ENCODE data around the gene LPCAT2. TPM values are rescaled to one million over a fixed set of nuclear protein-coding genes. Genes with fewer than 3 reads are reported as not detected.

Gene LPCAT2
- total and polyA plus RNA-seq, 2 donors: 12.4 to 60.4 TPM

DNA sequence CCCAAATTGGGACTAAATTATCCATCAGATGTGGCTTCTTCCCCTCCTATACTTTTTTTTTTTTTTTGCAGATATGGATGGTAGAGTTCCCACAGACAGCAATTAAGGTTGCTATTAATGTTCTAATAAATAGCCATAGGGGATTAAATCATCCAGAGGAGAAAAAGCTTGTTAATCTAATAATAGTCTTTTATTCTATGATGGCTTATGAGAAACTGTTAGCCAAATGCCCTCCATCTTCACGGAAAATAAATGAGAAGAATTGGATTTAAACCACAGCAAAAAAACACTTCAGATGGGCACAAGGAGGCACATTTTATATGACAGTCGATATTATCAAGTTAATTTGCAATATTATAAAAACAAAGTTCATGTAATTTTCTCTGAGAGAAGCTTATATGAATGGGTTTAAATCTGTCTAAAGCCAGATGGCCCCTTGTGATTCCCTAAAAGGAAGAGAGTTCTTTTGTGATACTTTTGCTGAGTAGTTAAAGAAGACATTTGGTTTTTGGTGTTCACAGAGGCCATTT is 52.5 kb downstream of the LPCAT2 start:
- WGBS: 96% methylated on average over 2 of the region's 2 CpGs

DNA sequence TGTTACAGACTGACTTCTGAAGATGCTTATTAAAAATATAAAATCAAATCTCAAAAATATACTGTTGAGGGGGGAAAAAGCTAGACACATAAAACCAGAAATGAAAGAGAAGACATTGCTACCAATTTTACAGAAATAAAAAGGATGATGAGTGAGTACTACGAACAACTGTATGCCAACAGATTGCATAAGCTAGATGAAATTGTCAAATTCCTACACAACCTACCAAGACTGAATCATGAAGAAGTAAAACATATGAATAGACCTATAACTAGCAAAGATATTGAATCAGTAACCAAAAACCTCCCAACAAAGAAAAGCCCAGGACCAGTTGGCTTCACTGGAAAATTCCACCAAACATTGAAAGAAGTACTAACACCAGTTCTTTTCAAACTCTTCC is 54.1 kb downstream of the LPCAT2 start:
- Histone ChIP-seq H3K27ac (ENCODE audit: low read depth) (no peak overlapping the region), H3K4me1 (ENCODE audit: insufficient read depth) (no peaks in the 10 kb centered on the region), H3K4me3 (ENCODE audit: low read depth, low read length) (no peak overlapping the region), H3K36me3 (ENCODE audit: insufficient read depth) (no peaks in the 10 kb centered on the region)
- 94% methylated on average over 1 of the region's 1 CpG for WGBS
- no peak for DNase-seq (ENCODE audit: extremely low spot score)

More for the DNA sequence above, 52.5 kb downstream of the LPCAT2 start:
- H3K4me3 ChIP-seq (ENCODE audit: low read depth, low read length): no peak overlapping the region
- no peak overlapping the region for H3K27ac ChIP-seq (ENCODE audit: low read depth)
- H3K36me3 ChIP-seq (ENCODE audit: insufficient read depth): no peaks in the 10 kb centered on the region
- no peak for DNase-seq (ENCODE audit: extremely low spot score)
- no peaks in the 10 kb centered on the region for H3K4me1 ChIP-seq (ENCODE audit: insufficient read depth)

DNA sequence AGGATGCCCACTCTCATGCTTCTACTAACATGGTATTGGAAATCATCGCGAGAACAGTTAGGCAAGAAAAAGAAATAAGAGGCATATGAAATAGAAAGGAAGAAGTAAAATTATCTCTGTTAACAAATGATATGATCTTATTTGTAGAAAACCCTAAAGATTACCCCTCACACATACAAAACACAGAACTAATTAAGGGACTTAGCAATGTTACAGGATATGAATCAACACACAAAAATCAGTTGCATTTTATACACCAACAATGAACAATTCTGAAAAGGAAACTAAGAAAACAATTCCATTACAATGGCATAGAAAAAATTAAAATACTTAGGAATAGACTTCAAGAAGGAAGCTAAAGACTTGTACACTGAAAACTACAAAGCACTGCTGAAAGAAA is 54.9 kb downstream of the LPCAT2 start:
- Histone ChIP-seq H3K4me3 (ENCODE audit: low read depth, low read length) (no peak overlapping the region), H3K4me1 (ENCODE audit: insufficient read depth) (no peaks in the 10 kb centered on the region), H3K36me3 (ENCODE audit: insufficient read depth) (no peaks in the 10 kb centered on the region), H3K27ac (ENCODE audit: low read depth) (no peak overlapping the region)
- no peak for DNase-seq (ENCODE audit: extremely low spot score)
- WGBS: 95% methylated on average over 2 of the region's 2 CpGs

DNA sequence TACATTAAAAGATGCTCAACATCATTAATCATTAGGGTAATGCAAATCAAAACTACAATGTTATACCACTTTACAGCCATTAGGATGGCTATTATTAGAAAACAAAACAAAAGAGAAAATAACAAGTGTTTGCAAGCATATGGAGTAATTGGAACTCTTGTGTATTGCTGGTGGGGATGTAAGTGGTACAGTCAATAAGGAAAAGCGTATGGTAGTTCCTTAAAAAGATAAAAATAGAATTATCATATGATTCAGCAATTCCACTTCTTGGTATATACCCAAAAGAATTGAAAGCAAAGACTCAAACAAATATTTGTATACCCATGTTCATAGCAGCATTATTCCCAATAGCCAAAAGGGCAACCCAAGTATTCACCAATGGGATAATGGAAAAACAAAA is 56.2 kb downstream of the LPCAT2 start:
- H3K36me3 ChIP-seq (ENCODE audit: insufficient read depth): no peaks in the 10 kb centered on the region
- WGBS: 89% methylated on average over 1 of the region's 1 CpG
- DNase-seq (ENCODE audit: extremely low spot score): no peak
- H3K27ac ChIP-seq (ENCODE audit: low read depth): no peak overlapping the region
- H3K4me1 ChIP-seq (ENCODE audit: insufficient read depth): no peaks in the 10 kb centered on the region
- no peak overlapping the region for H3K4me3 ChIP-seq (ENCODE audit: low read depth, low read length)

DNA sequence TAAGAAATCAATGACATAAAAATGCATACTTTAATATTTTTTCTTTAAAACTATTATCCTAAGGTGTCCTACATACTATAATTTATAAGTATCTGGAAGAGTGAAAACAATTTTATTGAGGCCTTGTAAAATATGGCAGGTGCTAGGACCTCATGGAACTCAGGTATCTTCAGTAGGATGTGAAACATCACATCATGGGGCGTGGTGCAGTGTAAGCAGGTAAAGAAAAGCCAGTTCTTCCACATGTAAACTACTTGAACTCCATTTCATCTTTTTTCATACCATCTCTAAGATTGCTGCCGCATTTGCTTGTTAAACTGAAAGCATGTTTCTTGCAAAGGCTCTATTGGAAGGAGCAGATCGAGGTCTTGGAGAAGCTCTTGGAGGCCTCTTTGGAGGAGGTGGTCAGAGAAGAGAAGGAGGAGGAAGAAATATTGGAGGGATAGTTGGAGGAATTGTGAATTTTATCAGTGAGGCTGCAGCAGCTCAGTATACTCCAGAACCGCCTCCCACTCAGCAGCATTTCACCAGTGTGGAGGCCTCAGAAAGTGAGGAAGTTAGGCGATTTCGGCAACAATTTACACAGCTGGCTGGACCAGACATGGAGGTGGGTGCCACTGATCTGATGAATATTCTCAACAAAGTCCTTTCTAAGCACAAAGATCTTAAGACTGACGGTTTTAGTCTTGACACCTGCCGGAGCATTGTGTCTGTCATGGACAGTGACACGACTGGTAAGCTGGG is 57.7 kb downstream of the LPCAT2 start, which contains the start of gene CAPNS2:
TSS of gene CAPNS2 (plus strand) at position 253 of the 744 bp plus-strand sequence. CDS start at position 326, 73 bp downstream.
- 93% methylated on average over 9 of the region's 9 CpGs for WGBS
- no peaks in the 10 kb centered on the region for H3K36me3 ChIP-seq (ENCODE audit: insufficient read depth)
- no peak for DNase-seq (ENCODE audit: extremely low spot score)
- H3K4me1 ChIP-seq (ENCODE audit: insufficient read depth): no peaks in the 10 kb centered on the region
- no peak within 1 kb of the TSS for H3K4me3 ChIP-seq (ENCODE audit: low read depth, low read length)
- peak within 1 kb of the TSS; percentile 14 for H3K27ac ChIP-seq (ENCODE audit: low read depth)

DNA sequence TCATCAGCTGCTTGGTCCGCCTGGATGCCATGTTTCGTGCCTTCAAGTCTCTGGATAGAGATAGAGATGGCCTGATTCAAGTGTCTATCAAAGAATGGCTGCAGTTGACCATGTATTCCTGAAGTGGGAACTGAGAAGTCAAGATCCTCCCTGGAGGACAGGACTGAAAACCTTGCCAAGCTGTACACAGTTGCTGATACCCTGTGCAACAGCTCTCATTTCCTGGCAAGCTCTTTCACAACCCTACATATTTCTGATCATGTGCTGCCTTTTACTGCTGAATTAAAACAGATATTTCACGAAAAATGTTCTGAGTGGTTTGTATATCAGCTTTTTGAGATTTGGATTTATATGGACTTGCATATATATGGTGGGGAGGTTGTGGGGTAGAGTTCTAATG is 58.5 kb downstream of the LPCAT2 start:
- 82% methylated on average over 3 of the region's 3 CpGs for WGBS
- no peaks in the 10 kb centered on the region for H3K36me3 ChIP-seq (ENCODE audit: insufficient read depth)
- H3K4me1 ChIP-seq (ENCODE audit: insufficient read depth): no peaks in the 10 kb centered on the region
- no peak overlapping the region for H3K4me3 ChIP-seq (ENCODE audit: low read depth, low read length)
- H3K27ac ChIP-seq (ENCODE audit: low read depth): no peak overlapping the region
- no peak for DNase-seq (ENCODE audit: extremely low spot score)

DNA sequence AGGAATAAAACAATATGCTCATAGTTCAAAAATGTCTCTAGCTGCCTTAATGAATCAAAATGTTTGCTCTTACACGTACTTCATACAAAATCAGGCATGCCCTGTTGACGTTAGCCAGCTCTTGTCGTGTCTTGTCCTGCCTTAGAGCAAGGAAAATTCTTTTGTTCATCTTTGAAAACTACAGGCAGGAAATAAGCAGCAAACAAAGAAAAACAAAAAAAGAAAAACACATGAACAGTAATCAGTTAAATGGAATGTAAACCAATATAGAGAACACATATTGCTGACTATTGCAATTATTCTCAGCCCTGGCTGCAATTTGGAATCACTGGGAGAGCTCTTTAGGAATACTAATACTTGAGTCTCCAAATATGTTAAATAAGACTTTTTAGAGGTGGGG is 59.3 kb downstream of the LPCAT2 start:
- no peaks in the 10 kb centered on the region for H3K36me3 ChIP-seq (ENCODE audit: insufficient read depth)
- DNase-seq (ENCODE audit: extremely low spot score): no peak
- H3K4me1 ChIP-seq (ENCODE audit: insufficient read depth): no peaks in the 10 kb centered on the region
- WGBS: 68% methylated on average over 3 of the region's 3 CpGs
- no peak overlapping the region for H3K4me3 ChIP-seq (ENCODE audit: low read depth, low read length)
- H3K27ac ChIP-seq (ENCODE audit: low read depth): no peak overlapping the region

DNA sequence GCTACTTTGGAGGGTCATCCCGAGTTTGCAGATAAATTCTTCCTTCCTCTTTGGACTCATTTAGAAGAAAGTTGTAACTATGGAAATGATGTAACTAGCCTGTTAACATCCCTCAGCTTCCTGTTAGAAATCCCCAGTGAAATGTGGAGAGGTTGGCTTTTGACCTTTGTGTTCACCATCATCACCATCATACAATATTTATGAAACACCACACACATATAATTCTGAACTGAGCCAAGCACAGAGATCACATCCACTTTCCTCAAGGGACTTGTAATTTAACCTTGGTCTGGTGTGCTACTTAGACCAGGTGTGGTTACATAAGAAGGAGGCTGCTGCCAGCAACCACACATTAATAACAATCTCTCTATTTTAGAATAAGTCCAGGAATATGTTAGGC is 60.2 kb downstream of the LPCAT2 start:
- Histone ChIP-seq H3K36me3 (ENCODE audit: insufficient read depth) (no peaks in the 10 kb centered on the region), H3K4me3 (ENCODE audit: low read depth, low read length) (no peak overlapping the region), H3K27ac (ENCODE audit: low read depth) (peak overlapping the region; percentile 32), H3K4me1 (ENCODE audit: insufficient read depth) (no peaks in the 10 kb centered on the region)
- 43% methylated on average over 1 of the region's 1 CpG for WGBS
- DNase-seq (ENCODE audit: extremely low spot score): no peak

DNA sequence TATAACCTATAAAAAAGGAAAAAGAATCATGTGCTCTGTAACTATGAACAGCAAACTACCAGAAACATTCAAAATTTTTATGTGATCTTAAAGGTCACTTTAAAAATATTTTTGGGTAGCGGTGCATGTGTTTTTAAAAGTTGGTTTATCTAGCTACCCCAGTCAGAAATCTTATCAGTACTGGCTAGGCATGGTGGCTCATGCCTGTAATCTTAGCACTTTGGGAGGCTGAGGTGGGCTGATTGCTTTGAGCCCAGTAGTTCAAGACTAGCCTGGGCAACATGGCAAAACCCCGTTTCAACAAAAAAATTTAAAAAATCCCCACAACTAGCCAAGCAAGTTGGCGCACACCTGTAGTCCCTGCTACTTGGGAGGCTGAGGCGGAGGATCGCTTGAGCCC is 61.3 kb downstream of the LPCAT2 start:
- H3K36me3 ChIP-seq (ENCODE audit: insufficient read depth): no peaks in the 10 kb centered on the region
- 76% methylated on average over 5 of the region's 5 CpGs for WGBS
- DNase-seq (ENCODE audit: extremely low spot score): no peak
- H3K4me3 ChIP-seq (ENCODE audit: low read depth, low read length): no peak overlapping the region
- no peaks in the 10 kb centered on the region for H3K4me1 ChIP-seq (ENCODE audit: insufficient read depth)
- H3K27ac ChIP-seq (ENCODE audit: low read depth): no peak overlapping the region

DNA sequence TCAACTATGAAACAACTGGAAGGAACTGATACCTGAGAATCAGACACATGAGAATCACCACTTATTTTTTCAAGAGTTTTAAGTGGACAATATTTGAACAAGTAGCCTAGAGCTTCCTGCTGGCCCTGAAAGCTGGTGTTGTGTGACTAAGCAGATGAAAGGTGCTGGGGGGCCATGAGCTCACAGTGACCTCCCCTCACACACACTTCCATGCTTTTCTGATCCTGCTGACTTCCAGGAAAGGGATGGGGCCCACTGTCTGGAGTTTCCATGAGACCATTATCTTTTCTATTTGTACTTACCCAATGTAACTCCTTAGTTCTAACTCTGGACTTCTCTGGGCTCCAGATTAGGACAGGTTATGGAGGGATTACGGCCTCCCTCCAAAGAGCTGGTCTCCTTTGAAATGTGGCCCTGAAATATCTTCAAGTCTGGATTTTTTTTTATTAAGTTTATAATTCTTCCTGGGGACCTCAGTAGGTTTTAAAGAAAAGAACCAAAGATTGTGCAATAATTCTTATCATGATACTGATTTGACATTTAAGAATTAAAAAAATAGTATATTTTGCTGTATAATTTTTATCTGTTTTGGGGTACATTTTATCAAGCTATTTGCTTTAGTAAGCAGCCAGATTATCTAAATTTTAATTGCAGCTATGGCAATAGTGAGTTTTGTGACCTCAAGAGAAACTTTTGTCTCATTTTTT is 62.5 kb downstream of the LPCAT2 start:
- Histone ChIP-seq H3K36me3 (ENCODE audit: insufficient read depth) (no peaks in the 10 kb centered on the region), H3K4me1 (ENCODE audit: insufficient read depth) (no peaks in the 10 kb centered on the region), H3K27ac (ENCODE audit: low read depth) (no peak overlapping the region), H3K4me3 (ENCODE audit: low read depth, low read length) (no peak overlapping the region)
- 95% methylated on average over 1 of the region's 1 CpG for WGBS
- DNase-seq (ENCODE audit: extremely low spot score): no peak

DNA sequence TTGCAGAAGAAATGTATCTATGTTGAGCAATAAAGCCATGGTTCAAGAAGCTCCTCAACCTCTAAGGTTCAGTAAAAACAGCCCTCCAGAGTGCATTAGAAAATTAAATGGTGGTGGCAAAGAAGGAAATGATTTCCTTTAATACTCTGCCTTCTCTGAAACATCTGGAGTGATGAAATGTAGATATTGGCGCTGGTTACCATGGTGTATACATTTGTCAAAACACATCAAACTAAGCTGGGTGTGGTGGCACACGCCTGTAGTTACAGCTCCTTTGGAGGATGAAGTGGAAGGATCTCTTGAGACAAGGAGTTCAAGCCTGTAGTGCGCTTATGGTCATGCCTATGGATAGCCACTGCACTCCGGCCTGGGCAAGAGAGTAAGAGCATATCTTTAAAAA is 63.6 kb downstream of the LPCAT2 start:
- DNase-seq (ENCODE audit: extremely low spot score): no peak
- 87% methylated on average over 4 of the region's 4 CpGs for WGBS
- no peak overlapping the region for H3K4me3 ChIP-seq (ENCODE audit: low read depth, low read length)
- H3K27ac ChIP-seq (ENCODE audit: low read depth): no peak overlapping the region
- H3K4me1 ChIP-seq (ENCODE audit: insufficient read depth): no peaks in the 10 kb centered on the region
- no peaks in the 10 kb centered on the region for H3K36me3 ChIP-seq (ENCODE audit: insufficient read depth)

DNA sequence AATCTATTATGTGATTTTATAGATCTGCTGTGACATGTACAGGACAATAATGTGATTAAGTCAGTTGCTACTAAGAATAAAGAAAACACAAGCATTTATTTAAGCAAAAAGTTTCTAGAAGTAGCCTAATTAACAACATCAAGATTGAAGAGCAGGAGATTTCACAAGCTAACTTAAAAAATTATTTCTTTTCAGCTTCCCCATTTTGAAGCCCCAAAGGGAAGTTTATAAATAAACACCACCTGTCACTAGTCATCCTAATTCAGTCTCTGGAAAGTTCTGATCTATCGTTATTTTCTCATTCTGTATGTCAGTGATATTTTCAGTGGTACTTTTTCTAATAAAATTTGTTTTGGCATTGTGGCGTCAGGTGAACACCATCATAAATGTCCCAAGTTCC is 65.9 kb downstream of the LPCAT2 start:
- Histone ChIP-seq H3K4me3 (ENCODE audit: low read depth, low read length) (no peak overlapping the region), H3K27ac (ENCODE audit: low read depth) (no peak overlapping the region), H3K4me1 (ENCODE audit: insufficient read depth) (no peaks in the 10 kb centered on the region), H3K36me3 (ENCODE audit: insufficient read depth) (no peaks in the 10 kb centered on the region)
- no peak for DNase-seq (ENCODE audit: extremely low spot score)
- WGBS: 71% methylated on average over 2 of the region's 2 CpGs

DNA sequence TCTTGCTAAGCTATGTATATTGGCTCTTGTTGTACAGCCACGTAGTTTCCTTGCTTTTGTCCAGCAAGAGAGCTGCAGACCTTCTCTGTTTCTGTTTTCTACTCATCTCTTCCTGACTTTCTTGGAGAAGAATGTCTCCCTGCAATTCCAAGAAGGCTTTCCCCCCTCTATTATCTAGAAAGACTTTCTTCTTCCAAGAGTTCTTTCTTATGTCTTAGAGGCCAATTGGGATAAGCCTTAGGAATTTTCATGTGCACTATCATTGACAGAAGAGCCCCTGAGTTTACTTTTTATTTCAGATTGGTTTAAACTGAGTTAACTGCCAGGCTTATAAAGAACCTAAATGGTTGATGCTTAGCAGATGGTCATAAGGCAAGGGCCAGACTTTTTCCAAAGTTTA is 66.6 kb downstream of the LPCAT2 start:
- peak; percentile 74 for DNase-seq (ENCODE audit: extremely low spot score)
- Histone ChIP-seq H3K27ac (ENCODE audit: low read depth) (no peak overlapping the region), H3K4me3 (ENCODE audit: low read depth, low read length) (no peak overlapping the region), H3K4me1 (ENCODE audit: insufficient read depth) (no peaks in the 10 kb centered on the region), H3K36me3 (ENCODE audit: insufficient read depth) (no peaks in the 10 kb centered on the region)
- 18% methylated on average over 1 of the region's 1 CpG for WGBS

DNA sequence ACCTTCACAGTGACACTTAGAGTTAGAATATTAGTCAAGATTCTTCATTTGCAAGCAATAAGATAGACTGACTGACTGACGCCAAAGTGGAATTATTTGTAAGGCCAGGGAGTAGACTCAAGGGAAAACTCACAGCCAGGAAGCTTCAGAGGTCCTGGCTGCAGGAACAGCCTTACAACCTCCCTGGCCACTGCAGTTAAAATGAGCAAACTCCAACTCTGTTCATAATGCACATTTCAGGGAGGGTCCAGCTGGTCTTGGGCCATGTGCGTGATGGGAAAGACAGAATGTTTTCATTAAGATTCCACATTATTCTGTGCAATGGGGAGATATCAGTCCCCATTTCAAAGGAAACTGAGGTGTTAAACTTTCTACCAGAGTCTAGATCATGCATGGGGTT is 67.5 kb downstream of the LPCAT2 start:
- DNase-seq (ENCODE audit: extremely low spot score): no peak
- H3K36me3 ChIP-seq (ENCODE audit: insufficient read depth): no peaks in the 10 kb centered on the region
- 63% methylated on average over 2 of the region's 2 CpGs for WGBS
- no peaks in the 10 kb centered on the region for H3K4me1 ChIP-seq (ENCODE audit: insufficient read depth)
- H3K27ac ChIP-seq (ENCODE audit: low read depth): no peak overlapping the region
- no peak overlapping the region for H3K4me3 ChIP-seq (ENCODE audit: low read depth, low read length)
